SK-N-SH treated with all-trans-retinoic acid at 6 μM for 48 hours (cell line): Measurements from ENCODE around the gene TAF10.

ENCODE experiments used
- ATAC-seq: fragments of 200-7000 bp; cut with Tn5 transposase; 3 replicates; pipeline ENCODE4 v1.9.1; 2020; ENCODE audit warnings: mild to moderate bottlenecking, moderate library complexity
- ARNTL ChIP-seq: fragments of 450-650 bp; formaldehyde crosslinking; IDR thresholded peaks from 2 replicates; pipeline ENCODE4 v1.5.0; 2020; ENCODE audit warnings: low read depth, mild to moderate bottlenecking, moderate library complexity, borderline replicate concordance
- BACH2 ChIP-seq: fragments of 250-450 bp; sonication (Bioruptor Pico); IDR thresholded peaks from 2 replicates; pipeline ENCODE4 v1.9.0; 2021; ENCODE audit warnings: mild to moderate bottlenecking, borderline replicate concordance
- CSDC2 ChIP-seq: fragments of 250-450 bp; sonication (Bioruptor Pico); IDR thresholded peaks from 2 replicates; pipeline ENCODE4 v1.5.0; 2020; ENCODE audit warnings: mild to moderate bottlenecking, moderate library complexity
- CSRNP3 ChIP-seq: fragments of 250-450 bp; sonication (Bioruptor Pico); IDR thresholded peaks from 2 replicates; pipeline ENCODE4 v1.5.1; 2021; ENCODE audit warnings: mild to moderate bottlenecking, moderate library complexity
- ESRRG ChIP-seq: fragments of 250-450 bp; sonication (Bioruptor Pico); IDR thresholded peaks from 2 replicates; pipeline ENCODE4 v1.6.1; 2021; ENCODE audit warnings: mild to moderate bottlenecking
- GLIS3 ChIP-seq: fragments of 250-450 bp; sonication (Bioruptor Pico); IDR thresholded peaks from 2 replicates; pipeline ENCODE4 v1.5.0; 2020; ENCODE audit warnings: mild to moderate bottlenecking, moderate library complexity
- ISL1 ChIP-seq: fragments of 250-450 bp; sonication (Bioruptor Pico); IDR thresholded peaks from 2 replicates; pipeline ENCODE4 v2.1.2; 2022; ENCODE audit warnings: mild to moderate bottlenecking, moderate library complexity
- OSR1 ChIP-seq: fragments of 250-450 bp; sonication (Bioruptor Pico); IDR thresholded peaks from 2 replicates; pipeline ENCODE4 v1.8.0; 2022; ENCODE audit warnings: moderate library complexity, mild to moderate bottlenecking, inconsistent platforms
- PATZ1 ChIP-seq: fragments of 250-450 bp; sonication (Bioruptor Pico); IDR thresholded peaks from 2 replicates; pipeline ENCODE4 v1.8.0; 2020; ENCODE audit warnings: mild to moderate bottlenecking, moderate library complexity, borderline replicate concordance
- POU6F1 ChIP-seq: fragments of 250-450 bp; sonication (Bioruptor Pico); IDR thresholded peaks from 2 replicates; pipeline ENCODE4 v1.8.0; 2021; ENCODE audit warnings: low read depth, mild to moderate bottlenecking, moderate library complexity, borderline replicate concordance
- PPARA ChIP-seq: fragments of 250-450 bp; sonication (Bioruptor Pico); IDR thresholded peaks from 2 replicates; pipeline ENCODE4 v1.5.0; 2020; ENCODE audit warnings: mild to moderate bottlenecking, borderline replicate concordance
- RARB ChIP-seq: fragments of 250-450 bp; sonication (Bioruptor Pico); IDR thresholded peaks from 2 replicates; pipeline ENCODE4 v1.8.0; 2021; ENCODE audit warnings: mild to moderate bottlenecking, moderate library complexity
- SNAI2 ChIP-seq: fragments of 250-450 bp; sonication (Bioruptor Pico); IDR thresholded peaks from 2 replicates; pipeline ENCODE4 v1.5.0; 2020; ENCODE audit warnings: mild to moderate bottlenecking, moderate library complexity
- TCF4 ChIP-seq: fragments of 250-450 bp; sonication (Bioruptor Pico); IDR thresholded peaks from 2 replicates; pipeline ENCODE4 v1.8.0; 2021; ENCODE audit warnings: mild to moderate bottlenecking, moderate library complexity, borderline replicate concordance
- TOX ChIP-seq: fragments of 250-450 bp; sonication (Bioruptor Pico); IDR thresholded peaks from 2 replicates; pipeline ENCODE4 v1.8.0; 2021; ENCODE audit warnings: mild to moderate bottlenecking, moderate library complexity, borderline replicate concordance
- TSHZ2 ChIP-seq: fragments of 250-450 bp; sonication (Bioruptor Pico); IDR thresholded peaks from 2 replicates; pipeline ENCODE4 v1.5.0; 2020; ENCODE audit warnings: mild to moderate bottlenecking, moderate library complexity
- ZC3H10 ChIP-seq: fragments of 250-450 bp; sonication (Bioruptor Pico); IDR thresholded peaks from 2 replicates; pipeline ENCODE4 v1.5.1; 2021; ENCODE audit warnings: mild to moderate bottlenecking, moderate library complexity
- ZFP3 ChIP-seq: fragments of 250-450 bp; sonication (Bioruptor Pico); IDR thresholded peaks from 2 replicates; pipeline ENCODE4 v1.5.0; 2020; ENCODE audit warnings: mild to moderate bottlenecking, moderate library complexity
- ZFP30 ChIP-seq: fragments of 450-650 bp; formaldehyde crosslinking; IDR thresholded peaks from 2 replicates; pipeline ENCODE4 v1.5.0; 2022; ENCODE audit warnings: mild to moderate bottlenecking, moderate library complexity
- ZNF565 ChIP-seq: fragments of 450-650 bp; formaldehyde crosslinking; conservative IDR thresholded peaks from 2 replicates; pipeline ENCODE4 v1.5.0; 2020; ENCODE audit warnings: low read depth, mild to moderate bottlenecking, moderate library complexity
- ZNF70 ChIP-seq: fragments of 450-650 bp; formaldehyde crosslinking; IDR thresholded peaks from 2 replicates; pipeline ENCODE4 v1.5.0; 2020; ENCODE audit warnings: mild to moderate bottlenecking, moderate library complexity

Gene TAF10

GRCh38 chr11:6629892-6630631 is 18.0 kb upstream of the TAF10 start:
- ATAC-seq = no peak
- TF ChIP-seq ZC3H10 = no peak
- no peak for TF ChIP-seq POU6F1 (CRISPR knock-in tag)
- no peak for TF ChIP-seq PATZ1
- no peak for TF ChIP-seq ESRRG (CRISPR knock-in tag)
- no peak for TF ChIP-seq SNAI2 (CRISPR knock-in tag)
- no peak for TF ChIP-seq CSDC2 (CRISPR knock-in tag)
- TF ChIP-seq ZFP3 = no peak
- no peak for TF ChIP-seq TSHZ2 (CRISPR knock-in tag)
- TF ChIP-seq GLIS3 (CRISPR knock-in tag) = no peak
- no peak for TF ChIP-seq TCF4
- TF ChIP-seq BACH2 (CRISPR knock-in tag) = no peak
- TF ChIP-seq RARB (CRISPR knock-in tag) = no peak
- no peak for TF ChIP-seq ZNF565 (CRISPR knock-in tag)

- no peak for ATAC-seq
- no peak for TF ChIP-seq ESRRG (CRISPR knock-in tag)
- no peak for TF ChIP-seq ZNF70 (CRISPR knock-in tag)
- TF ChIP-seq BACH2 (CRISPR knock-in tag) = no peak
- no peak for TF ChIP-seq ZFP3
- no peak for TF ChIP-seq ZC3H10
- TF ChIP-seq PPARA (CRISPR knock-in tag) = no peak
- no peak for TF ChIP-seq GLIS3 (CRISPR knock-in tag)
- no peak for TF ChIP-seq SNAI2 (CRISPR knock-in tag)
- no peak for TF ChIP-seq TCF4
- TF ChIP-seq ISL1 (CRISPR knock-in tag) = no peak
- TF ChIP-seq PATZ1 = no peak
- TF ChIP-seq ARNTL (CRISPR knock-in tag) = no peak
- no peak for TF ChIP-seq CSRNP3 (CRISPR knock-in tag)
- TF ChIP-seq ZFP30 (CRISPR knock-in tag) = no peak
- no peak for TF ChIP-seq ZNF565 (CRISPR knock-in tag)
- no peak for TF ChIP-seq TOX (CRISPR knock-in tag)
- no peak for TF ChIP-seq RARB (CRISPR knock-in tag)
Measured at GRCh38 chr11:6629573-6629891, 17.5 kb upstream of the TAF10 start.

GRCh38 chr11:6628526-6628925 is 16.5 kb upstream of the TAF10 start:
- ATAC-seq = no peak
- TF ChIP-seq BACH2 (CRISPR knock-in tag) (no peak), ZC3H10 (no peak), GLIS3 (CRISPR knock-in tag) (no peak), ZFP3 (no peak), OSR1 (CRISPR knock-in tag) (no peak), TSHZ2 (CRISPR knock-in tag) (no peak), ESRRG (CRISPR knock-in tag) (no peak), ZNF70 (CRISPR knock-in tag) (no peak), PATZ1 (no peak)
